Measurements from ENCODE around the gene ALOX15B.

Gene ALOX15B

DNA sequence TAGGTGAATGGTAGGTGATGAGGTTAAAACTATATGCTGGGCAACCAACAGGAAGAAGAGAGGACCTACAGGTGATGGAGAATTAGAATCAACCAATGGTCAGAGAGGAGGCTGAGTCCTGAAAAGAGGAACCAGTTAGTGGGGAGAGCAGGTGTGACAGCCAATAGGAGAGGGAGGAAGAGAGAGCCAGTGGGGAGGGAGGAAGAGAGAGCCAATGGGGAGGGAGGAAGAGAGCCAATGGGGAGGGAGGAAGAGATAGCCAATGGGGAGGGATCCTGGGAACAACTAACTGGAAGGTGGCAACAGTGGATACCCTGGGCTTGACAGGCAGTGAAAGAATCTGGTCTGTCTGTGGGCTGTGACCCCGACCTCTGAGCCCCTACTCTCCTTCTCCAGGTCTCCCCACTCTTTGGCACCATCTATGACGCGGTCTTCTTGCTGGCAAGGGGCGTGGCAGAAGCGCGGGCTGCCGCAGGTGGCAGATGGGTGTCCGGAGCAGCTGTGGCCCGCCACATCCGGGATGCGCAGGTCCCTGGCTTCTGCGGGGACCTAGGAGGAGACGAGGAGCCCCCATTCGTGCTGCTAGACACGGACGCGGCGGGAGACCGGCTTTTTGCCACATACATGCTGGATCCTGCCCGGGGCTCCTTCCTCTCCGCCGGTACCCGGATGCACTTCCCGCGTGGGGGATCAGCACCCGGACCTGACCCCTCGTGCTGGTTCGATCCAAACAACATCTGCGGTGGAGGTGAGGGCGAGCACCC, 32.7 kb upstream of the ALOX15B start:
- DNase-seq (ENCODE audit: low read depth): no peak
- TF ChIP-seq, protein P1, sequence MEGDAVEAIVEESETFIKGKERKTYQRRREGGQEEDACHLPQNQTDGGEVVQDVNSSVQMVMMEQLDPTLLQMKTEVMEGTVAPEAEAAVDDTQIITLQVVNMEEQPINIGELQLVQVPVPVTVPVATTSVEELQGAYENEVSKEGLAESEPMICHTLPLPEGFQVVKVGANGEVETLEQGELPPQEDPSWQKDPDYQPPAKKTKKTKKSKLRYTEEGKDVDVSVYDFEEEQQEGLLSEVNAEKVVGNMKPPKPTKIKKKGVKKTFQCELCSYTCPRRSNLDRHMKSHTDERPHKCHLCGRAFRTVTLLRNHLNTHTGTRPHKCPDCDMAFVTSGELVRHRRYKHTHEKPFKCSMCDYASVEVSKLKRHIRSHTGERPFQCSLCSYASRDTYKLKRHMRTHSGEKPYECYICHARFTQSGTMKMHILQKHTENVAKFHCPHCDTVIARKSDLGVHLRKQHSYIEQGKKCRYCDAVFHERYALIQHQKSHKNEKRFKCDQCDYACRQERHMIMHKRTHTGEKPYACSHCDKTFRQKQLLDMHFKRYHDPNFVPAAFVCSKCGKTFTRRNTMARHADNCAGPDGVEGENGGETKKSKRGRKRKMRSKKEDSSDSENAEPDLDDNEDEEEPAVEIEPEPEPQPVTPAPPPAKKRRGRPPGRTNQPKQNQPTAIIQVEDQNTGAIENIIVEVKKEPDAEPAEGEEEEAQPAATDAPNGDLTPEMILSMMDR (IDR thresholded peaks at IDR 0.05; ENCODE audit: low read length, missing control alignments): no peak
- H3K4me3 ChIP-seq (replicated peaks; ENCODE audit: low read depth, low read length): no peak overlapping the region

DNA sequence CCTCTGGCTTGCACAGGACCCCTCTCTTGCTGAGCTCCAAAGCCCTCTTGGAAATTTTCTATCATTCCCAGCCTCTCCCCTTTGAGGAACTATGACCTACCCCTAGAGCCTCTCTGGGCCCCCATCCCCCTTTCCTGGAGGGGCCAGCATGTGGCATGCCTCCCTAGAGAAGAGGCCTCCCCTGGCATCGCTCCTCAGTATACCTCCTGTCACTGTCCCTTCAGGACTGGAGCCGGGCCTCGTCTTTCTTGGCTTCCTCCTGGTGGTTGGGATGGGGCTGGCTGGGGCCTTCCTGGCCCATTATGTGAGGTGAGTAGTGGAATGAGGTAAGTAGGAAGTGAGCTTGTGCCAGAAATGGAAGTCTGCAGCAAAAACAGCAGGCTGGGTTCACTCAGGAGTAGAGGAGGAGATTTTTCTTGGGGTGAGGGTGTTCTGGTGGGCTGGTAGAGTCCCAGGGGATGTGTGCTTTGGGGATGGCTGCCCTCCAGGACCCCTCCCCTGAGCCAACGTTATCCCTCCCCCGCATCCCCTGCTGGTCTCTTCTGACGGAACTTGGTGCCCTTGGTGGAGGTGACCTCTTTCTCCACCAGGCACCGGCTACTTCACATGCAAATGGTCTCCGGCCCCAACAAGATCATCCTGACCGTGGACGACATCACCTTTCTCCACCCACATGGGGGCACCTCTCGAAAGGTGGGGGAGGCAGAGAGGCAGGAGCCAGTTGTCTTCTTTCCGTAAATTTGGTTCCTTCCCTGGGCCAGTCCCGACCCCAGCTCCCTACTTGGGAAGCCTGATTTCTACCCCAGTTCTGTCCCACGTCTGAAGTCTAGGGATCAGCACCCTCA, 31.8 kb upstream of the ALOX15B start:
- no peak for DNase-seq (ENCODE audit: low read depth)
- H3K4me3 ChIP-seq (replicated peaks; ENCODE audit: low read depth, low read length): no peak overlapping the region
- TF ChIP-seq, protein P1 (IDR thresholded peaks at IDR 0.05; ENCODE audit: low read length, missing control alignments): no peak

DNA sequence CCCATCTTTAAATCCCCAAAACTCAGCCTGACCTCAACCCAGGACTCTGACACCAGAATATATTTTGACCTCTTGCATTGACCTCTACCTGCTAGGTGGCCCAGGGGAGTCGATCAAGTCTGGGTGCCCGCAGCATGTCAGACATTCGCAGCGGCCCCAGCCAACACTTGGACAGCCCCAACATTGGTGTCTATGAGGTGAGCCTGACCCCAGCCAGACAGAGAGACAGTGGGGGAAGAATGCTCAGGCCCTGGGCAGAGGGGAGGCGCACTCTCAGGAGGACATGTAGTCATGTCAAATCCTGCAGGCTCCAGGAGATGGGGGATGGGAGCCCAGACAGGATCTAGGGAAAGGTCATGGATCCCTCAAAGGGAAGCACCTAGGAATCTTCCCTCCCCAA, 31.0 kb upstream of the ALOX15B start:
- DNase-seq (ENCODE audit: low read depth): no peak
- H3K4me3 ChIP-seq (replicated peaks; ENCODE audit: low read depth, low read length): no peak overlapping the region
- TF ChIP-seq, protein P1 (IDR thresholded peaks at IDR 0.05; ENCODE audit: low read length, missing control alignments): no peak

DNA sequence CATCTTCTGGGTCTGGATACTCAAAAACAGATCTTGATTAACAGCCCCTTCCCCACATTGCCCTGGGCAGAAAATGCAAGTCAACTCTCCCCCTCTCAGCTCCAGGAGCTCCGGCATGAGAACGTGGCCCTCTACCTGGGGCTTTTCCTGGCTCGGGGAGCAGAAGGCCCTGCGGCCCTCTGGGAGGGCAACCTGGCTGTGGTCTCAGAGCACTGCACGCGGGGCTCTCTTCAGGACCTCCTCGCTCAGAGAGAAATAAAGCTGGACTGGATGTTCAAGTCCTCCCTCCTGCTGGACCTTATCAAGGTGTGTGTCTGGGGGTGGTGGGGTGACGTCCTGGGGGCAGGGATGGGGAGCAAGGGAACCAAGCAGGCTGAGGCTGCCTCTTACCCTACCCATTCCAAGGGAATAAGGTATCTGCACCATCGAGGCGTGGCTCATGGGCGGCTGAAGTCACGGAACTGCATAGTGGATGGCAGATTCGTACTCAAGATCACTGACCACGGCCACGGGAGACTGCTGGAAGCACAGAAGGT, 26.7 kb upstream of the ALOX15B start:
- TF ChIP-seq, protein P1 (IDR thresholded peaks at IDR 0.05; ENCODE audit: low read length, missing control alignments): no peak
- no peak for DNase-seq (ENCODE audit: low read depth)
- no peak overlapping the region for H3K4me3 ChIP-seq (replicated peaks; ENCODE audit: low read depth, low read length)

DNA sequence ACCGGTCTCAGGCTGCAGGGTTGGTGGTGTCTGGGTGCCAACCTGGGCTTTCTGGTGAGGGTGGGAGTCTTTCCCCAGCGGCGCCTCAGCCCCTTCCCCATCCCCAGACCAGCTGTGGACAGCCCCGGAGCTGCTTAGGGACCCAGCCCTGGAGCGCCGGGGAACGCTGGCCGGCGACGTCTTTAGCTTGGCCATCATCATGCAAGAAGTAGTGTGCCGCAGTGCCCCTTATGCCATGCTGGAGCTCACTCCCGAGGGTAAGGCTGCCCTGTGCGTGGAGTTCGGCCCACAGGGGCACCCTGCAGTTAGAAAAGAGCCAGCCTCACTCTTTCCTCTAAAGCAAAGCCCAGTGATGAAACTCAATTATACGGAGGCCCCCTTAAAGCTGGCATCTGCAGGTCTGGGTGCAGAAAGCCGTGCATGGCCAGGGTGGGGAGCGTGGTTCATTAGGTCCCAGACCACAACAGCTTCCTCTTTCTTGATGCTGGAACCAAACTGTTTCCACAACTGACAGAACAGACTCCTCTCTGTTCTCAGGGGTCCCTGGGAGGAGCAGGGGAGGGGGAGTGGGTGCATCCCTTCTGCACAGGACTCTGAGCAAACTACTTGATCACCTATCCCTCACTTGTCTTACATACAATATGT, 25.7 kb upstream of the ALOX15B start:
- no peak overlapping the region for H3K4me3 ChIP-seq (replicated peaks; ENCODE audit: low read depth, low read length)
- no peak for DNase-seq (ENCODE audit: low read depth)
- TF ChIP-seq, protein P1 (IDR thresholded peaks at IDR 0.05; ENCODE audit: low read length, missing control alignments): no peak

DNA sequence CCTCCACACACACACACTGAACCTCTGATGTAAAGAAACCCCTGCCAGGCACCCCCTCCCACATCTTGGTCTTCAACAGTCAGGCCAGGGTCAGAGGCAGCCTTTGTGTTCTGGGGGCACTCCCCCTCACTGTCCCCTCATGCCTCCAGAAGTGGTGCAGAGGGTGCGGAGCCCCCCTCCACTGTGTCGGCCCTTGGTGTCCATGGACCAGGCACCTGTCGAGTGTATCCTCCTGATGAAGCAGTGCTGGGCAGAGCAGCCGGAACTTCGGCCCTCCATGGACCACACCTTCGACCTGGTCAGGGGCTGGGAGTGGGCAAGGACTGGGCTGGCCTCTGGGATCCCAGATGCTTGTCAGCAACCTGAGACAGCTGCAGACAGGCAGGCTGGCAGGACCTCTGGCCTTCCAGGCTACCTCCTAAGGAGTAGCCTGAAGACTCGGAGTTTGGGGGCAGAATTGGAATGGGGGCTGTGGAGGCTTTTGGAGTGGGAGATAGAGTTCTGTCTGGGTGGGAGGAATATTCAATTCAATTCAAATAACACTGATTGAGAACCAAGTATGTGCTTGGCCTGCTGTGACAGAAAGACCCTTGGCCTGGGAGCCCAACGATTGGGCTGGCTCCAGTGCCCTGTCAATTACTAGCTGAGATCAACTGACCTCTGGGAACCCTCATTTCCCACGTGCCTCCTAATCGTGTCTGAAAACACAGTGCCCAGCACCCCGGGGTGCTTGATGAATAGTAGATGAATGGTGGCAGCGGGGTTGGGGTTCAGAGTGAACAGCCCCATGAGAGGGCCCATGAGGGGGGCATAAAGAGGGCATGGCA, 24.9 kb upstream of the ALOX15B start:
- no peak overlapping the region for H3K4me3 ChIP-seq (replicated peaks; ENCODE audit: low read depth, low read length)
- TF ChIP-seq, protein P1 (IDR thresholded peaks at IDR 0.05; ENCODE audit: low read length, missing control alignments): no peak
- DNase-seq (ENCODE audit: low read depth): no peak
